ENCODE results near the gene FKBP14.
A peak's percentile ranks its signal among the peaks of the same experiment; 100 is the strongest.
"Not testable (repeated sequence)": the region's sequence is repeated elsewhere in the genome, so short reads cannot be mapped to it uniquely, and the experiment has no call there.

Gene FKBP14

GRCh38 chr7:29989257-29989995, 37.1 kb downstream of the FKBP14 start, which contains the start of gene SCRN1:
SCRN1 (minus strand) TSS chr7:29989801; CDS start chr7:29969067, 20,734 bp downstream.
- DNase-seq, result peak; percentile 50

DNA sequence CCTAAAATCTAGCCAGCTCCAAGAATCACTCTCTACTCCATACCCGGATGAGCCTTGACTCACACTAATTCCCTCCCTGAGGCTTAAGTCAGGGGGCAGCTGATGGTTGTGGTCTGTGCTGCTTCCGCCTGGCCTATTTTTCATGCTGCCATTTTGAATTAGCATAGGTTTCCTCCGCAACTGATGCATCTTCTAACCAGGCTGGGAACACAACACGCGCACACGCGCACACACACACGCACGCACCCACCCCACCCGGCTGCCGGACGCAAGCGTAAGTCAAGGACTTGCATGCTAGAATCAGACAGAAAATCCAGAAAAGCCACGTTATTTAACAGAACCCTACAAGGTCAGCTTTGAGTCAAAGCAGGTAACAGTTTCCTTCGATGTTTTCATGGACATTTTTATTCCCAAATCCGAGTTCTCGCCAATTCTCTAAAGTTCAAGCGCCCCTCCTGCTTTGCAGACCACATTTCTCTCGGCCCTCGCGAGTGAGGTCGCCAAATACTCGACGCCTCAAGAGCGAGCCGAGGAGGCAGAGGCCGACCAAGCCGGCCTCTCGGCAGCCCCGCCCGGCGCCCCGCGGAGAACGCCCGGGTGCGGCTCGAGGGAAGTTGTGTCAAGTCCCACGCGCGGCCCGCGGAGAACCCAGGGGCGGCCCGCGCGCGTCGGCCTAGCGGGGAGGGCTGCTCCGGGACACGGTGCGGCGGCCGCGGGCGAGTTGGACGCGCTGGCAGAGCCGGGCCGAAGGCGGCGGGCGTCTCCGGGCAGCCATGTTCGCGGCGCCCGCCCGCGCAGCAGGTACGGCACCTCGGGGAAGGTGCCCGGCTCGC, 37.9 kb downstream of the FKBP14 start:
- DNase-seq, result peak; percentile 28

GRCh38 chr7:29987811-29988317, 38.6 kb downstream of the FKBP14 start:
- no peak for DNase-seq

DNA sequence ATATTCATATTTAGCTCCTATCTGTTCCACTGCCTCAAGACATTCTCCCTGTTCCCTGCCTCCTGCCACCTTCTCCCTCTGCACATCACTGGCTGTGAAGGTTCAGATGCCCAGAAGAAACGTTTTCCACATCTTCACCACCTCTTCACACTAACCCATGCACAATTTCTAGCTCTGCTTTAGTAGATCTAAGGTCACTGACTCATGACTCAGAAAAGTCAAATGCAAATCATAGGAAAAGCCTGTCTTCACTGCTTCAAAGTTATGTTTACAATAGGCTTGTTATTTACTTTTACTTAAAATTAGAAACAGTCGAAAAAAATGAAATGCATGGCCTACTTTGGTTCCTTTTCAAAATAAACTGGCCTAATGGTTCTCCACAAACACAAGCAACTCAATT, 39.4 kb downstream of the FKBP14 start:
- DNase-seq, result no peak

DNA sequence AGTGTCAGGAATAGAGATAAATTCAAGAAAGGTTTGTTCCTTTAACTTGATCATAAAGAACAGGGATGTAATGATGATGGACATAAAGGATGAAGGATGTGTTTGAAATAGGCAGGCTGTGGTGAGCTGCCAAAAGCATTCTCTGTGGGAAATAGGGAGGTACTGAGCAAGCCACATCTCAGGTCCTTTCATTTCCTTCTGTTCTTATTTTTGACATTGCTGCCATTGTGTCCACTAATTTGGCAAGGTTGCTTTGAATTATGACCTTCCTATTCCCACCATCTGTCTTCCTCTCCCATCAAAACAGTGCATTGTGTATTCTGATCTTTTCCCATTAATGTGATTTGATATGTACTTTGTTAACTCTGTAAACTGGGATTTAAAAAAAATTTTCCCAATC, 46.4 kb downstream of the FKBP14 start:
- no peak for DNase-seq

DNA sequence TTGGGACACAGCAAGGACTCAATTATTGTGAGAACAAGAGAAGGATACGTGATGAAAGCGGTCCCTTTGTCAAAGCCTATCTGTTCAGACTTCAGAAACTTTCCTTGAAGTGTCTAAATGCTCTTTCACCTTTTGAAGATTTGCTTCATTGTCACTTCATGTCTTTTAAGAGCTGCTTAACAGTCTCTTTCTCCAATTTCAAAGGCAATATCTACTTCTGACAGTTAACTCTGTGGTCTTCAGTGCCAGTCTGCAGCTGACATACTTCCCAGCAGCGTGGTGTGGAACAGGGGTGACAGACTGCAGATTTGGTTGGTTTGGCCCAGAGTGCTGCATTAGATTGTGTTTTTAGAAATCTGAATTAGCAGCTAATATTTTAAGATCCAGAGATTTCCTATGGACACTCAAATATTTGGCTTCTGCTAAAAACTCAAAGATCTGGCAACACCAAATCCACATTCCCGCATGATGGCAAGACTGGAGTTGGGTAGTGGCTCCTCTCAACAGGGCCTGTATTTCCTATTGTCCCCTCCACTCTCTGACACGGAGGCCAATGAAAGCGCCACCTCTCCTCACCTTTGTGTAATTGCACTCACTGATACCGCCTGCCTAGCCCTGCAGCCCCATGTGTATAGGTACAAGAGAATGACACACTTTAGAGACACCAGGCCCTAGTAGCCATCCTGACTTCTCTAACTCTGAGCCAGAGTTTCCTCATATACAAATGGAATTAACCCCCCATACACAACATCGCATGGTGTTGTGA, 48.4 kb downstream of the FKBP14 start:
- no peak for DNase-seq

DNA sequence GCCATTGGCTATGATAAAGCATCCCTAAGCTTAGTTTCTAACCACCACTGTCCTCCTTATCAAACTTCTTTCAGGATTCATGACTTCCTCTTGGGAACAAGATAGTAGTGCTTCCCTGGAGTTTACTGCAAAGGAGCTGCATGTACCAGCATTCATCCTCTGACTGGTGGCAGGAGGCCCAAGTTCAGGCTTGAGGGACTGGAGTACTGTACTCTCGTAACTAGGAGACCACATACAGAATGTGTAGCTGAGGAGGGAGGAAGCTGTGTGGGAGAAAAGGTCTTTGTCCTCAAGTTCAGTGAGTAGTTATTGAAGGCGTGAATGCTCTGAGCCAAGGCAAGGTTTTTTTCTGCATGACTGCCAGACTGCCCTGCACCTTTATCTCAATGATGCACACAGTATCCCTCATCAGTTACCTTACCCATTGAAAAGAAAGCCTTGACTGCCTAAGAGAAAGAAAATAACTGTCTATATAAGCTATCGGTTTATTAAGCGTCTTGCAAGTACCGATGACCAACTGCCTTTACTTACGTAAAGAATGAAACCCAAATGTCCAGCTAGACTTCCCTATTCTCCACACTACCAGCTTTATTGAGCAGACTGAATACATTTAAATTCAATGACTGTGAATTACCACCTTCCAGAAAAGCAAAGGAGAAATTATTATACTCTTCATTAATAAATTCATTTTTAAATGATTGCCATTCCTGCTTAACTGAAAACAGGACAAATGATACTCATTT, 49.7 kb downstream of the FKBP14 start:
- no peak for DNase-seq

DNA sequence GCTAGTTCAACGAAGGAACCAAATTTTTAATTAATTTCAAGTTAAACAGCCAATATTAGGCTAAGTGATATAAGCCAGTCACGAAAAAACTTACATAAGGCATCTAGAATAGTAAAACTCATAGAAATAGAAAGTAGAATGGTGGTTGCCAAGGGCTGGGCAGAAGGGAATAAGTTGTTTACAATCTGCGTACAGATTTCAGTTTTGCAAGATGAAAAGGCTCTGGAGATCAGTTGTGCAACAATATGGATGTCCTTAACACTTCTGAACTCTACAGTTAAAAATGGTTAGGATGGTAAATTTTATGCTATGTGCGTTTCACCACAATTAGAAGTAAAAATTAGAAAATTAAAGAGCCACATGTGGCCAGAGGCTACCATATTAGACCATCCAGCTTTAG, 50.2 kb downstream of the FKBP14 start:
- no peak for DNase-seq

GRCh38 chr7:29975561-29975960, 50.9 kb downstream of the FKBP14 start:
- no peak for DNase-seq

GRCh38 chr7:29974286-29974685, 52.2 kb downstream of the FKBP14 start:
- DNase-seq, result no peak

DNA sequence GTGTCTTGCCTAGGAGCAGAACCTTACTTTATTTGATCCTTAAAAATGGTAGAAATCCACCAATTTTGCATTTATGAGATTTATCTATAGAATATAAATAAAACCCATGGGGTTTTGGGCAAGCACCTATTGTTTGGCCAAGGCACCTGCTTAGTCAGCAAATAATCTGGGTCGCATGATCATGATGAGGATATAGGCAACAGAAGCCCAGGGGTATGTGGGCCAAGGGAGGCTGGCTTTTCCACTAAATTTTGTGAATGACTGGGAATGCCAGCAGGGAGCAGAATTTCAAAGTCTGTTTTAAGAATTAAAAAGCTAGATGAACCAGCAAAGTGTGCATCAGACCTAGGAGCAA, 54.2 kb downstream of the FKBP14 start:
- no peak for DNase-seq

DNA sequence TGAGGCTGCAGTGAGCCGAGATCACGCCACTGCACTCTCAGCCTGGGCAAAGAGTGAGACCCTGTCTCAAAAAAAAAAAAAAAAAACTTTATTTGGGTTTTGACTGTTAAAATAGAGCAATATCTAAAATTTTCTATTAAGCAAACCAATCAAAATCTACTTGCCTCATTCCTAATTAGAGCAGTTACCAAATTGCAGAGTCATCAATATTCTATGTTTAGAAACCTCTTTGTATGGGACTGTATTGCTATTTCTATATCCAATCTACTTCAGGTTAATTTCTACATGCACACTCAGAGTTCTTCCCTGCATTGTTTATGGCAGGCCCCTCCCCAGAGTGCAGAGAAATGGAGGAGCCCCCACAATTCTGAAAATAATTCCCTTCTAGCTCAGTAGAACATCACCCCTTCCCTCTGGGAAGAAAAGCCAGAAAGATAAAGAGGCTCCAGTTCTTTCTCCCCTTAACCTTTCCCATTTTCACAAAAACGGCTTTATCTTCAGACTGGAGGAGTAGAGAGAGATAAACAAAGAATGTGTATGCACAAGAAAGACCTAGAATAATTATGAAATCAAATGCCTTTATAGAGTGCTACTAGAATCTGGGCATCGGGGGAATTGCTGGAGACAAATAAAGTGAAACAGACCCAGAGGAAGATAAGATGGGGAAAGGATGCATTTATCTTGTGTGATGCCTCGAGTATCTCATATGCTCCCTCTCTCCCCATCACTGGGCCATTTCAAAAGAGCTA, 54.8 kb downstream of the FKBP14 start:
- DNase-seq, result no peak

DNA sequence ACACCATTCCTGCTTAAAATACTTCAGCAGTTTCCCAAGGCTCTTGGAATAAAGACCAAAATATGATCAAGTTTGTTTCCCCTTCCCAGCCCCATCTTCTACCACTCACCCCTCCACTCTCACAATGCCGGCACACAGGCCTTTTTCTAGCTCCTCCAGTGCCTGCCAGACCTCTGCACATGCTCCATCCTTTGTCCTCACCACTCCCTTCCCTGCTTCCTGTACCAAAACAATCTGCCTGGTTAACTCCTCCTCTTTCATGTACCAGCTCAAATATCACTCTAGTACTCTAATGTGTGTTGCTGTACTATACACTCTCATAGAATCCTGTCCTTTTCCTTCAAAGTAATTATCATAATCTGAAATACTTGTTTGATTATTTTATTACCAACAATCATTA, 56.3 kb downstream of the FKBP14 start:
- no peak for DNase-seq

DNA sequence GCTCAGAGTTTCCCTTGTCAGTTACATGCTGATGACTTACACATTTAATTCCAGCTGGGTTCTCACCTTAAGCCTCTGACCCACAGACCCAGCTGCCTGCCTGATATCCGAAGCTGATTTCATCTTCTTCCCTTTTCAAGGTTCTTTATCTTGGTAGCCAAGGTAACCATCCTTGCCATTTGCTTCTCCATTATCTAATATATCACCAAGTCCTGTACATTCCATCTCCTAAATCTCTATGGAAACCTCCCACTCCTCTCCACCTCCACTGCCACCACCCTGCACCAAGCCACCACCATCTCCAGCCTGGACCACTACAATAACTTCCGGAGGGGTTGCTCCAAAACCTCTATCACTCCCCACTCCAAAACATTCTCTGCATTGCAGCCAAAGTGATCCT, 56.8 kb downstream of the FKBP14 start:
- DNase-seq, result no peak

- DNase-seq, result no peak
Measured at GRCh38 chr7:29968683-29969395, 57.7 kb downstream of the FKBP14 start.

DNA sequence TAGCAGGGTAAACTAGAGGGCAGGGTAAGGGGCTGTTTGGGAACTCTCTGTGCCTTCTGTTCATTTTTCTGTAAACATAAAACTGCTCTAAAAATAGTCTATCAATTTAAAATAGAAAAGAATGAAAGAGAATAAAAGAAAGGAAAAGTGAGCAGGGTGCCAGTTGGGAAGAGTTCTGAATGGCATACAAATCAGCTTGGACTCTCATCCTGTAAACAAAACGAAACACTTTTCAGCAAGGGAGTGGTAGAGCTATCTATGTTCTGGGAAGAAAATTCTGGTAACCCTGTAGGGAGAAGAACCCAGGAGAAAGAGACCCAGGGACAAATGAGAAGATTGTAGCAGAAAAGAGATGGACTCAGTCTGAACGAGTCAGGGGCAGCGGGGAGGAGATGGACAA, 61.5 kb downstream of the FKBP14 start:
- DNase-seq, result no peak

GRCh38 chr7:29962035-29962434, 64.5 kb downstream of the FKBP14 start:
- DNase-seq, result no peak

GRCh38 chr7:29961611-29962010, 64.9 kb downstream of the FKBP14 start:
- not testable (repeated sequence) for DNase-seq

All from CD4-positive, alpha-beta T cell treated with Interferon gamma for 1 hour (primary cell).